HG03025 (cell line): Measurements from ENCODE around the gene MRPL36.
"Not testable (repeated sequence)": the region's sequence is repeated elsewhere in the genome, so short reads cannot be mapped to it uniquely, and the experiment has no call there.

Source experiments
- ATAC-seq: cut with Tn5 transposase; IDR thresholded peaks from one replicate; pipeline ENCODE4 v1.9.1; 2021; ENCODE audit warnings: mild to moderate bottlenecking, moderate library complexity; ENCODE audit not compliant: unreplicated experiment, low FRiP score

MRPL36 gene

GRCh38 chr5:1797103-1797800 lies 2.4 kb downstream of the MRPL36 start:
- no peak for ATAC-seq

DNA sequence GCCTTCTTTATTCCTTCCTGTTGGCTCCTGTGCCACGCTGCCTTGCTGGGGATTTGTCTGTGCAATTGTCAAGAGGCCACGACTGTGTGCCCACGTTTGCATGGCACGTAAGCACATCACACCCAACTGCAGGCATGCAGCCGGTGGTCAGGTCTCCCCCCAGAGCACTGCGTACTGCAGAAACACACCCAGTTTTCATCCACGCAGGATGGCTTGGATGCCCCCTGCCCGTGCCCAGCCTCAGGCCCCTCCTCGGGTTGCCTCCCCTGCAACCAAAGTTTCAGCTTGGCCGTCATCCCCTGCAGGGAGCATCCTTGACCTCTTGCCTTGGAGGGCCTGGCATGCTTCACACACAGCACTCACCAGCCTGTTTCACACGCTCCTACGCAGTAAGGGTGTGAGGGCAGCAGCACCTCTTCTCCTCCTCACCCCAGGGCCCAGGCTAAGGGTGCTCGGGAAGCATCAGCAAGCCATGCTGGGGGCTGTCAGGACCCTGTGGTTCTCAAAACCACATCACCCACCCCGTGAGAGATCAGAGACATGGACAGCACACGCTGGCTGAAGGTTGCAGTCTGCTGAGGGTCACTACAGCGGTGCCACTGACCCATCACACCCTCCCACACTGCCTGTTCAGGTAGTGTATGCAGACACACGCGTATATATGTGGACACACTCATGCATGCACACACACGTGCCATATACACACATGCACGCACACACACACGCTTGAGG lies 3.1 kb downstream of the MRPL36 start:
- no peak for ATAC-seq

- no peak for ATAC-seq
Measured at GRCh38 chr5:1795931-1796330, 3.7 kb downstream of the MRPL36 start.

GRCh38 chr5:1795506-1795905 lies 4.1 kb downstream of the MRPL36 start:
- ATAC-seq = no peak

DNA sequence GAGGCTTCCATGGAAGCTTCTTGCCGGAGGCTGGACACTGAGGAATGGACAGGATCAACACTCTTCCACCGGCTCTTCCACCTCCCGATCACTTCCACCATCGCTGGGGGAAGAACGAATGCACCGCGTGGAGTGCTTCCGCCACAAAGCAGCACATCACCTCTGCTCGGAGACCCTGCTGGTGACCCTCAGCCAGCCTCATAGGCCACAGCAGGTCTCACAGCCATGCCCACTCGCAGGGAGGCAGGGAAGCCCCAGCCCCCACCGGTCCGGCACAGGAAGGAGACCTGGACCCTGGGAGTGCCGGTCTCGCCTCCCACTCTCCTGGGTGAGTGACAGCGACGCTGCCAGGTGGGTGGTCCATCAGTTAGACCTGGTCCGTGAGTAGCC lies 4.7 kb downstream of the MRPL36 start:
- no peak for ATAC-seq

DNA sequence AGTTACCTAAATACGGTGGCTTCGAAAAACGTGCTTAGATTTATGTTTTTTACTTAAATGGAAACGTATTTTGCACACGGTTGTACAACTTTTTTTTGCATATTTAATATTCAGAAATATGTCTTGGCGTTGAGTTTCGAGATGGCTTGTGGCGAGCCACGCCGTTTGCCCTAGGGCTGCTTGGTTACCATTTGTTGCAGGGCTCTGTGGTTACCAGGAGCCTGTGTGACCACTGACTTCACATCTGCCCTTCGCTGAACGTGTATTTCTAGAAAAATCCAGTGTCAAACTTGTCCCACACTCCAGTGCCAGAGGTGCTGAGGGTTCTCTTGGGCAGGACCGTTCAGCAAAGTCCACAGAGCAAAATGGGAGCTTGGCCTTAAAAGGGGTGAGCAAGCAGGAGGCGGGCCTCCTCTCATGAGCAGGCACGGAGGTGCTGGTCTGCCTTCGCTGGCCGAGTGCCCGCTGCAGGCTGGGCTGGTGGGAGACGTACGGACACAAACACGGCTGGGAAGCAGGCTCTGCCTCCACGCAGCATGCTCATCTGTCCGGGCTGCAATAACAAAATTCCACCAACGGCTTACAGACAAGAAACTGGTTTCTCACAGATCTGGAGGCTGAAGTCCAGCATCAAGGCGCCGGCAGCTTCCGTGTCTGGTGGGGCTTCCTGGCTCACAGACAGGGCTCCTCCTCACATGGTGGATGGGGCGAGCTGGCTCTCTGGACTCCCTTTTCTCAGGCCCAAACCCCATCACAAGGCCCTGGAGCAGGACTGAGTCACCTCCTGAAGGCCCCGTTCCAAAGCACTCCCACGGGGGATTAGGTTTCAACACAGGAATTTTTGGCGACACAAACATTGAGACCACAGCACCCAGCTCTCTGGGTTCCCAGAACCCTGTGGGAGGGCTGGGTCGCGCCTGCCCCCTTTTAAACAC lies 5.4 kb downstream of the MRPL36 start:
- no peak for ATAC-seq

GRCh38 chr5:1793301-1793740 lies 6.3 kb downstream of the MRPL36 start:
- ATAC-seq = no peak

DNA sequence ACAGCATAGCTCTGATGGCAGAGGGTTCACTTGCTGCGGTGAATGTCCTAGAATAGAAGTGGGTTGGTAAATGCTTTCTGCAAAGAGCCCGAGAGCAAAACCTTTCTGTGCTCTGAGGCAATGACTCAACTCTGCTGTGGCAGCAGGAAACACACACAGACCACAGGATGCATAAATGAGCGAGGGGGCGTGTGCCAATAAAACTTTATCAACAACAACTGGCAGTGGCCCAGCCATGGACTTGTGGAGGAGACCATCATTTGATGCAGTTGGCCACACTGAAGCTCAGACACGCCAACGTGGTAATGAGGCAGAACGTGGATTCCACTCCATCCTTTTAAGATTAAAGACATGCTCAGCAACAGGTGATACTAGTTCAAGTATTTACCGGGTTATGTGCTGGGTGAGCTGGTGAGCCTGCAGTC lies 6.8 kb downstream of the MRPL36 start:
- ATAC-seq = peak; percentile 93

DNA sequence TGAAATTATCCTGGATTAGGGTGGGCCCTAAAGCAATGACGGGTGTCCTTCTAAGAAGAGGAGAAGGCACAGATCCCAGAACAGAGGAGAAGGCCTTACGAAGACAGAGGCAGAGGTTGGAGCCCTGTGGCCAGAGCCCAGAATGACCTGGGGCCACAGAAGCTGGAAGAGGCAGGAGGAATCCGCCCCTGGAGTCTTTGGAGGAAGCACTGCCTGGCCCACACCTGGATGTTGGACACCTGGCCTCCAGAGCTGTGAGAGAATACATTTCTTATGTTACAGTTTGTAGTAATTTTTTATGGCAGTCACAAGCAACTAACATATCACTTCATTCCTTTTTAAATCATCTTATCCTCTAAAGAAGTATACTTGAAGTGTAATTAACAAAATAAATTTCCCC lies 8.5 kb downstream of the MRPL36 start:
- ATAC-seq = no peak

DNA sequence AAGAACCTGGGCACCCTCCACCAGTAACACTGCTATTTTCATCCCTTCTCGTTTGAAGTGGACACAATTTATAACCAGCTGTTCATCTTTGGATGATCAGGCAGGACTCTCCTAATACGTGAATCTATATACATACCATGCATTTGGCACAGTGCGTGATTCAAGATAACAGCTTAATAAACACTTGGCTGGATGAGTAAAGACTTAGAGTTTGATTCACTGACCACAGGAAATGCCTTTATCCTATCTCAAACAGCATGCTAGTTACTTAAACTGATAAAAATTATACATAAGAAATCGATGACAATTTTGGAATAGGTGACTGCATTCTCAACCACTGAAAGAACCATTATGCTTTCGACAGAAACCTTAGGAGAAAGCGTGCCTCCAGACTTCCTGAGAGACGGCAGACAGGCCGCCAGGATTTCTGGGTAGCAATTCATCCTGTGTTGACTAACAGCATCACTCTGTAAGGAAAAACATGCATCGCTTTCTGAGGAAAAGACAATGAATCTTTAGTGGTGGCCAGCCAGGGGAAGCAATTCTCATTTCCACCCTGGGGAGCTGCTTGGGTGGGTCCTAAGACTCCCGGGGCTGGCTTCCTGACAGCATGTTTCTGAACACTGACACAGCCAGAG lies 9.7 kb downstream of the MRPL36 start:
- ATAC-seq = no peak

GRCh38 chr5:1789438-1789833 lies 10.2 kb downstream of the MRPL36 start:
- not testable (repeated sequence) for ATAC-seq

- ATAC-seq = no peak
Measured at GRCh38 chr5:1788828-1789227, 10.8 kb downstream of the MRPL36 start.

DNA sequence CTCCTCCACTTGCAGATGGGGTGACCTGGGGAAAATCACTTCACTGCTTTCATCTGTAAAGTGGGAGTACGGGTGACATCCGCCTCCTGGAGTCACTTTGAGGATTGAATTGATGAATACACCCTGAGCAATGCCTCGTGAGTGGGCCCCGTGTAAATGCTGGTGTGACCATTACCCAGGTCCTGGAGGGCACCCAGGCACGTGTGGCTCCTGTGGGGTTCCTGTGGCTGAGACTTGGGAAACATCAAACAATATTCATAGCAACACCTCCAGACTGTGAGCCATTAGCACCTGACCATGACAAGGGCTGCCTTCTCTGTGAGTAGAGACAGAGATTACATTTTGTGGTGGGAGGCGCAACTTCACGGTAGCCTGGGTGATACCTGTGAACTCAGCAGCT lies 11.4 kb downstream of the MRPL36 start:
- ATAC-seq = no peak

GRCh38 chr5:1787472-1788047 lies 12.1 kb downstream of the MRPL36 start:
- no peak for ATAC-seq

- no peak for ATAC-seq
Measured at GRCh38 chr5:1786621-1787471, 12.8 kb downstream of the MRPL36 start.

DNA sequence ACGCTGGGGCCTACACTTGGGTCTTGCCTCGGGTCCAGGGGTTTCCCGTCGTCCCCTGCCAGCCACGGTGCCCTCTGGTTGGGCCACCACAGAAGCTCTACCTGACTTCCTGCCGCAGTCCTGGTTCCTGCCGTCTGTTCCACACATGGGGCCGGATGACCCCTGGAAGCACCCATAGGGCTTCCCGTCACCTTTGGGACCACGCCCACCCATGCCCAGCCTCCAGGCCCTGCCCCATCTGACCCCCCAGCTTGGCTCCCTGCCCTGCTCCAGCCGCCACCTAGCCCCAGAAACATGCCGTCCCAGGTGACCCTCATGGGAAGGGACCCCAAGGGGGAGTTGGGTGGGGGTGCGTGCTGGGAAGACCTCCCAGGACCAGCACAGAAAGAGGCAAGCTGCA lies 13.7 kb downstream of the MRPL36 start:
- no peak for ATAC-seq

DNA sequence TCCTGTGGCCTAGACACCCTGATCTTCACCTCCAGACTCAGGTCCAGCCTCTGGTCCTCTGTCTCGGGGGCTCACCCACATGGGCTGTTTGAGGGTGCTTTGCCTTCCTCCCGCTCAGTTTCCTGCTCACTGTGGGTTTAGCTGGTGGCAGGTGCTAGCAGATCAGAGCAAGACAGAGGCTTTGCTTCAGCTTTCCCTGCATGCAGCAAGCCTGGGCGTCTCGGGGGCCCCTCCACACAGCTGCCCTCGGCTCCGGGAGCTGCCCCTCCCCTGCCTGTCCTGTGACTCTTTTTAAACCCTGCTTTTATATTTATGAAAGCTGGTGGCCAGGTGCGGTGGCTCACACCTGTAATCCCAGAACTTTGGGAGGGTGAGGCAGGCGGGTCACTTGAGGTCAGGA lies 14.6 kb downstream of the MRPL36 start:
- ATAC-seq = no peak

- ATAC-seq = no peak
Measured at GRCh38 chr5:1784197-1785050, 15.2 kb downstream of the MRPL36 start.

DNA sequence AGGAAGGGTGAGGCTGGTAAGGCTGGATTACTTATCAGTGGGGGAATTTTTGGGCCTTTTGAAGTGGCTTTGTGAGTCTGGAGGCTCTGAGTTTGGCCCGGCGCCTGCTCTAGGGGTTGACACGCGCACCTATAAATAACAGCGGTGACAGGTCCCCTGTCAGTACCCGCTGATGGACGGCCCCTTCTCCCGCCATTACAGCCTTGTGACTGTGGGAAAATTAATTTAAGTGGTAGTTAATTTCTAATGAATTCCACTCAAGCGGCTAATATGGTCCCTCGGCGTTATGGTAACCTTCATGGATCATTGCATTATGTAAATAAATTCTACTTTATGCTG lies 16.5 kb downstream of the MRPL36 start:
- peak; percentile 49 for ATAC-seq
